Measurements from ENCODE around the gene RNGTT.

GRCh38 chr6:88725111-88725975 is 238.1 kb downstream of the RNGTT start:
- TF ChIP-seq POLR2A (IDR thresholded peaks at IDR 0.05) (no peak), CTCF (IDR thresholded peaks at IDR 0.05) (no peak)
